ENCODE measurements around the gene YAF2. TPM values are rescaled to one million over a fixed set of nuclear protein-coding genes. Genes with fewer than 3 reads are reported as not detected.

Gene YAF2
- 10 to 100 TPM; 39.5 to 40.5 TPM for total RNA-seq

GRCh38 chr12:42238240-42239140 is at the start of gene YAF2:
YAF2 (minus strand) TSS chr12:42238248; CDS start chr12:42238180, 68 bp downstream.
- ChIA-PET POLR2A (interaction anchor here (1.9 kb wide), 1 partner anchor 93 kb away, joined by 6 read pairs; no protein-coding TSS in a partner anchor), CTCF (no interaction called here)
- H3K4me1 Mint-ChIP-seq (ENCODE audit: low read depth), result peaks cover 23% of the 10 kb centered on the region
- peaks cover 11% of the 10 kb centered on the region for H3K36me3 Mint-ChIP-seq
- no peaks in the 10 kb centered on the region for H3K9me3 Mint-ChIP-seq
- DNase-seq, result peak; percentile 92
- intact Hi-C loops (cut with micrococcal nuclease), result loop anchor here (5.0 kb wide), 1 partner anchor 124 kb away; no protein-coding TSS in a partner anchor
- H3K27ac Mint-ChIP-seq, result peak within 1 kb of the TSS; percentile 87
- peak within 1 kb of the TSS; percentile 87 for H3K4me3 Mint-ChIP-seq
- H3K27me3 Mint-ChIP-seq, result no peaks in the 10 kb centered on the region

GRCh38 chr12:42286741-42287140 is 48.7 kb upstream of the YAF2 start:
- Mint-ChIP-seq H3K4me1 (ENCODE audit: low read depth) (peaks cover 2% of the 10 kb centered on the region), H3K27ac (no peak overlapping the region), H3K27me3 (peaks cover 4% of the 10 kb centered on the region), H3K4me3 (no peak overlapping the region), H3K36me3 (no peaks in the 10 kb centered on the region), H3K9me3 (no peaks in the 10 kb centered on the region)
- ChIA-PET CTCF (no interaction called here), POLR2A (no interaction called here)
- intact Hi-C loops (cut with micrococcal nuclease), result no loop called here
- DNase-seq, result no peak

- Mint-ChIP-seq H3K4me1 (ENCODE audit: low read depth) (peaks cover 2% of the 10 kb centered on the region), H3K36me3 (no peaks in the 10 kb centered on the region), H3K27me3 (peaks cover 4% of the 10 kb centered on the region), H3K27ac (no peak overlapping the region), H3K4me3 (no peak overlapping the region), H3K9me3 (no peaks in the 10 kb centered on the region)
- intact Hi-C loops (cut with micrococcal nuclease), result no loop called here
- no peak for DNase-seq
- ChIA-PET POLR2A (no interaction called here), CTCF (interaction anchor here (0.9 kb wide), 1 partner anchor 11 kb away, joined by 4 read pairs; no protein-coding TSS in a partner anchor)
Observed at GRCh38 chr12:42285431-42285830, 47.4 kb upstream of the YAF2 start.

- H3K4me1 Mint-ChIP-seq (ENCODE audit: low read depth), result peaks cover 2% of the 10 kb centered on the region
- no peak overlapping the region for H3K4me3 Mint-ChIP-seq
- CTCF ChIA-PET, result interaction anchor here (0.9 to 1.1 kb wide), 2 partner anchors 11 to 45 kb away, joined by 4 to 5 read pairs; no protein-coding TSS in a partner anchor
- H3K36me3 Mint-ChIP-seq, result no peaks in the 10 kb centered on the region
- POLR2A ChIA-PET, result no interaction called here
- H3K27ac Mint-ChIP-seq, result no peak overlapping the region
- intact Hi-C loops (cut with micrococcal nuclease), result no loop called here
- H3K9me3 Mint-ChIP-seq, result no peaks in the 10 kb centered on the region
- peaks cover 4% of the 10 kb centered on the region for H3K27me3 Mint-ChIP-seq
- no peak for DNase-seq
Observed at GRCh38 chr12:42284876-42285275, 46.8 kb upstream of the YAF2 start.

GRCh38 chr12:42284157-42284556 is 46.1 kb upstream of the YAF2 start:
- H3K36me3 Mint-ChIP-seq, result no peaks in the 10 kb centered on the region
- ChIA-PET POLR2A (no interaction called here), CTCF (interaction anchor here (1.1 kb wide), 1 partner anchor 44 kb away, joined by 5 read pairs; no protein-coding TSS in a partner anchor)
- no peaks in the 10 kb centered on the region for H3K9me3 Mint-ChIP-seq
- H3K27ac Mint-ChIP-seq, result no peak overlapping the region
- peaks cover 4% of the 10 kb centered on the region for H3K27me3 Mint-ChIP-seq
- H3K4me1 Mint-ChIP-seq (ENCODE audit: low read depth), result peaks cover 2% of the 10 kb centered on the region
- intact Hi-C loops (cut with micrococcal nuclease), result no loop called here
- H3K4me3 Mint-ChIP-seq, result no peak overlapping the region
- DNase-seq, result no peak

GRCh38 chr12:42283739-42284138 is 45.7 kb upstream of the YAF2 start:
- DNase-seq, result no peak
- Mint-ChIP-seq H3K27me3 (peaks cover 4% of the 10 kb centered on the region), H3K9me3 (no peaks in the 10 kb centered on the region), H3K4me3 (no peak overlapping the region), H3K4me1 (ENCODE audit: low read depth) (peaks cover 2% of the 10 kb centered on the region), H3K36me3 (peaks cover under 1% of the 10 kb centered on the region), H3K27ac (no peak overlapping the region)
- intact Hi-C loops (cut with micrococcal nuclease), result no loop called here
- ChIA-PET POLR2A (no interaction called here), CTCF (interaction anchor here (1.1 kb wide), 1 partner anchor 44 kb away, joined by 5 read pairs; no protein-coding TSS in a partner anchor)

GRCh38 chr12:42282294-42282693 is 44.2 kb upstream of the YAF2 start:
- no peak for DNase-seq
- no peak overlapping the region for H3K27ac Mint-ChIP-seq
- intact Hi-C loops (cut with micrococcal nuclease), result no loop called here
- H3K36me3 Mint-ChIP-seq, result peaks cover 1% of the 10 kb centered on the region
- POLR2A ChIA-PET, result no interaction called here
- H3K4me1 Mint-ChIP-seq (ENCODE audit: low read depth), result peaks cover 2% of the 10 kb centered on the region
- CTCF ChIA-PET, result interaction anchor here (0.8 to 1.4 kb wide), 2 partner anchors 26 to 50 kb away, joined by 4 read pairs; no protein-coding TSS in a partner anchor
- H3K9me3 Mint-ChIP-seq, result no peaks in the 10 kb centered on the region
- no peak overlapping the region for H3K4me3 Mint-ChIP-seq
- peaks cover 1% of the 10 kb centered on the region for H3K27me3 Mint-ChIP-seq

- no peaks in the 10 kb centered on the region for H3K9me3 Mint-ChIP-seq
- DNase-seq, result no peak
- ChIA-PET CTCF (interaction anchor here (0.8 to 1.4 kb wide), 2 partner anchors 26 to 50 kb away, joined by 4 read pairs; no protein-coding TSS in a partner anchor), POLR2A (no interaction called here)
- H3K4me1 Mint-ChIP-seq (ENCODE audit: low read depth), result peaks cover 2% of the 10 kb centered on the region
- intact Hi-C loops (cut with micrococcal nuclease), result no loop called here
- H3K4me3 Mint-ChIP-seq, result no peak overlapping the region
- H3K27ac Mint-ChIP-seq, result no peak overlapping the region
- H3K36me3 Mint-ChIP-seq, result peaks cover 1% of the 10 kb centered on the region
- peaks cover 1% of the 10 kb centered on the region for H3K27me3 Mint-ChIP-seq
Observed at GRCh38 chr12:42281844-42282243, 43.8 kb upstream of the YAF2 start.

GRCh38 chr12:42281278-42281677 is 43.2 kb upstream of the YAF2 start:
- POLR2A ChIA-PET, result no interaction called here
- Mint-ChIP-seq H3K27ac (no peak overlapping the region), H3K4me3 (no peak overlapping the region), H3K27me3 (peaks cover 1% of the 10 kb centered on the region), H3K9me3 (no peaks in the 10 kb centered on the region), H3K36me3 (peaks cover 1% of the 10 kb centered on the region), H3K4me1 (ENCODE audit: low read depth) (peaks cover 2% of the 10 kb centered on the region)
- intact Hi-C loops (cut with micrococcal nuclease), result no loop called here
- DNase-seq, result no peak
- CTCF ChIA-PET, result interaction anchor here (0.8 to 1.4 kb wide), 2 partner anchors 25 to 51 kb away, joined by 4 read pairs; no protein-coding TSS in a partner anchor

- no peak for DNase-seq
- Mint-ChIP-seq H3K36me3 (peaks cover 1% of the 10 kb centered on the region), H3K4me3 (no peak overlapping the region), H3K9me3 (no peaks in the 10 kb centered on the region), H3K4me1 (ENCODE audit: low read depth) (no peaks in the 10 kb centered on the region), H3K27me3 (peaks cover 1% of the 10 kb centered on the region), H3K27ac (no peak overlapping the region)
- POLR2A ChIA-PET, result no interaction called here
- intact Hi-C loops (cut with micrococcal nuclease), result no loop called here
- CTCF ChIA-PET, result no interaction called here
Observed at GRCh38 chr12:42278128-42278510, 40.1 kb upstream of the YAF2 start.

- Mint-ChIP-seq H3K27me3 (peaks cover 6% of the 10 kb centered on the region), H3K4me3 (no peak overlapping the region), H3K36me3 (peaks cover 1% of the 10 kb centered on the region), H3K9me3 (peaks cover 1% of the 10 kb centered on the region), H3K4me1 (ENCODE audit: low read depth) (no peaks in the 10 kb centered on the region), H3K27ac (no peak overlapping the region)
- no peak for DNase-seq
- ChIA-PET CTCF (interaction anchor here (0.6 kb wide), 1 partner anchor 120 kb away, joined by 3 read pairs; no protein-coding TSS in a partner anchor), POLR2A (no interaction called here)
- intact Hi-C loops (cut with micrococcal nuclease), result no loop called here
Observed at GRCh38 chr12:42277396-42278127, 39.5 kb upstream of the YAF2 start.

- peaks cover 2% of the 10 kb centered on the region for H3K9me3 Mint-ChIP-seq
- H3K27ac Mint-ChIP-seq, result no peak overlapping the region
- H3K27me3 Mint-ChIP-seq, result peaks cover 7% of the 10 kb centered on the region
- CTCF ChIA-PET, result no interaction called here
- intact Hi-C loops (cut with micrococcal nuclease), result no loop called here
- no peak for DNase-seq
- POLR2A ChIA-PET, result no interaction called here
- H3K4me3 Mint-ChIP-seq, result no peak overlapping the region
- H3K36me3 Mint-ChIP-seq, result peaks cover 1% of the 10 kb centered on the region
- peaks cover 4% of the 10 kb centered on the region for H3K4me1 Mint-ChIP-seq (ENCODE audit: low read depth)
Observed at GRCh38 chr12:42275499-42275898, 37.5 kb upstream of the YAF2 start.

Measured in activated CD4-positive, alpha-beta memory T cell treated with anti-CD3 and anti-CD28 coated beads for 36 hours (primary cell).